ENCODE results near the gene OR6C68. TPM values are rescaled to one million over a fixed set of nuclear protein-coding genes. Genes with fewer than 3 reads are reported as not detected.

The OR6C68 gene
- polyA plus RNA-seq, 2 of the 4 experiments (the other 2 are of a cell fraction) = not detected

DNA sequence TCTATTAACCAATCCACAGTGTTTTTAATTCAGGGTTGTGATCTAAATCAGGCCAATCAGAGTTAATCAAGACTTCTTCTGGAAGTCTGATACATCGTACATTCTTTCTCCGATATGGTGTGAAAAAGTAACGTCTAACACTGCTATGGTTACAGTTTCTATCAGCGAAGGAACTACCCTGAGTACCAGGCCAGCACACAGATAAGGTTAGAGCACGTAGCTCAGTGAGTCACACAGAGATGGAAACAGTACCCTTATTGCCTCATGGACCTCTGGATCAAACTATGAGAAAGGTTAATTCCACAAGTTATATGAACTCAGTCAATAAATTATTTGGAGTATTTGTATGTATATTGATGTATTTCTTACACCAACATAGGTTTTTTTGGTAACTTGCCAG lies 3.3 kb downstream of the OR6C68 start:
- ChIA-PET POLR2A (no interaction called here), CTCF (no interaction called here)
- TF ChIP-seq, protein P1, sequence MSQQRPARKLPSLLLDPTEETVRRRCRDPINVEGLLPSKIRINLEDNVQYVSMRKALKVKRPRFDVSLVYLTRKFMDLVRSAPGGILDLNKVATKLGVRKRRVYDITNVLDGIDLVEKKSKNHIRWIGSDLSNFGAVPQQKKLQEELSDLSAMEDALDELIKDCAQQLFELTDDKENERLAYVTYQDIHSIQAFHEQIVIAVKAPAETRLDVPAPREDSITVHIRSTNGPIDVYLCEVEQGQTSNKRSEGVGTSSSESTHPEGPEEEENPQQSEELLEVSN (IDR thresholded peaks at IDR 0.05; ENCODE audit: borderline replicate concordance, low read depth) = no peak
- TF ChIP-seq MYC (IDR thresholded peaks at IDR 0.05; ENCODE audit: borderline replicate concordance, low read length) (no peak), MAZ (IDR thresholded peaks at IDR 0.05; ENCODE audit: borderline replicate concordance, low read depth, low read length) (no peak), NFE2L2 (conservative IDR thresholded peaks at IDR 0.05; ENCODE audit: low read length) (no peak), CEBPB (IDR thresholded peaks at IDR 0.05) (no peak), RCOR1 (IDR thresholded peaks at IDR 0.05; ENCODE audit: low read depth, low read length) (no peak)
- 36% methylated on average over 5 of the region's 5 CpGs for WGBS (ENCODE audit: missing lambda C conversion rate)
- Histone ChIP-seq H3K27ac (no peak overlapping the region), H3K4me3 (no peak overlapping the region), H3K4me2 (no peak overlapping the region), H3K4me1 (no peaks in the 10 kb centered on the region), H3K9me3 (no peaks in the 10 kb centered on the region)
- FAIRE-seq = no peak
- no peak for DNase-seq (ENCODE audit: low read depth in 1 of 2, low spot score in 1 of 2)
- ATAC-seq = no peak

DNA sequence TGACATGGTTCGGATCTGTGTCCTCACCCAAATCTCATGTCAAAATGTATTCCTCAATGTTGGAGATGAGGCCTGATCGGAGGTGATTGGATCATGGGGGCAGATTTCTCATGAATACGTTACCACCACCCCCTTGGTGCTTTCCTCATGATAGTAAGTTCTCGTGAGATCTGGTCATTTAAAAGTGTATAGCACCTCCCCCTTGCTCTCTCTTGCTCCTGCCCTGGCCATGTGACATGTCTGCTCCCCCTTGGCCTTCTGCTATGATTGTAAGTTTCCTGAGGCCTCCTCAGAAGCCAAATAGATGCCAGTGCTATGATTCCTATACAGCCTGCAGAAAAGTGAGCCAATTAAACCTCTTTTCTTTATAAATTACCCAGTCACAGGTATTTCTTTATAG lies 7.1 kb downstream of the OR6C68 start:
- FAIRE-seq = no peak
- no peak overlapping the region for H3K27ac ChIP-seq
- CTCF ChIA-PET = no interaction called here

DNA sequence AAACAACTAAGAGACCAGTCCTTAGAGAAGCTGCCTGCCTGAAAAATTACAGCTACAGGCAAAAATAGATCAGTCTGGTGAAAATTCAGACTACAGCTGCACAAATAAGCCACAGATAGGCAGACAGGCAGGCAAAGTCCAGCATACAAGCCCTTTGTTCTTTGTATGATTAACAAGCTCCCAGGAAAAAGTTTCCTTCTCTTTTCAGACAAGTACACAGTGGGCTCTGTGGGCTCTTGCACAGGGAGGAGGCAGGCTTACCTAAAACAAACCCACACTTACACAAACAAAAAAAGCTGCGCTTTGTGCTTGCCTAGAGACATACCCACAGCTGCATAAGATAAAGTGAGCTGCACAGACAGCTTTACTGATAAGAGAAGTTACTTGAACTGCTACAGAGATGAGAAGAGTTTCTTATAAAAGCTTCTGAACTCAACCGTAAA lies 7.7 kb downstream of the OR6C68 start:
- ATAC-seq (no peak), DNase-seq (ENCODE audit: low read depth in 1 of 2, low spot score in 1 of 2) (no peak), FAIRE-seq (no peak)
- no peaks in the 10 kb centered on the region for H3K9me3 ChIP-seq
- H3K27ac ChIP-seq = no peak overlapping the region
- ChIA-PET POLR2A (no interaction called here), CTCF (no interaction called here)
- H3K4me1 ChIP-seq = no peaks in the 10 kb centered on the region
- 15% methylated on average over 2 of the region's 2 CpGs for WGBS (ENCODE audit: missing lambda C conversion rate)
- H3K4me2 ChIP-seq = no peak overlapping the region
- H3K4me3 ChIP-seq = no peak overlapping the region
- TF ChIP-seq EHF (CRISPR knock-in tag; IDR thresholded peaks at IDR 0.05) = no peak
- TF ChIP-seq PHF8 (IDR thresholded peaks at IDR 0.05; ENCODE audit: borderline replicate concordance, low read depth) = no peak
- no peak for TF ChIP-seq CHD2 (IDR thresholded peaks at IDR 0.05; ENCODE audit: low read length, partially characterized antibody)
- no peak for TF ChIP-seq CEBPB (IDR thresholded peaks at IDR 0.05)

More for the DNA sequence above, 7.1 kb downstream of the OR6C68 start:
- no peak for DNase-seq (ENCODE audit: low read depth in 1 of 2, low spot score in 1 of 2)
- Histone ChIP-seq H3K4me2 (no peak overlapping the region), H3K9me3 (no peaks in the 10 kb centered on the region), H3K4me3 (no peak overlapping the region), H3K4me1 (no peaks in the 10 kb centered on the region)
- no peak for ATAC-seq
- WGBS (ENCODE audit: missing lambda C conversion rate) = 40% methylated on average over 4 of the region's 4 CpGs
- POLR2A ChIA-PET = no interaction called here
- TF ChIP-seq, protein P2, sequence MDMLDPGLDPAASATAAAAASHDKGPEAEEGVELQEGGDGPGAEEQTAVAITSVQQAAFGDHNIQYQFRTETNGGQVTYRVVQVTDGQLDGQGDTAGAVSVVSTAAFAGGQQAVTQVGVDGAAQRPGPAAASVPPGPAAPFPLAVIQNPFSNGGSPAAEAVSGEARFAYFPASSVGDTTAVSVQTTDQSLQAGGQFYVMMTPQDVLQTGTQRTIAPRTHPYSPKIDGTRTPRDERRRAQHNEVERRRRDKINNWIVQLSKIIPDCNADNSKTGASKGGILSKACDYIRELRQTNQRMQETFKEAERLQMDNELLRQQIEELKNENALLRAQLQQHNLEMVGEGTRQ (IDR thresholded peaks at IDR 0.05) = no peak
- TF ChIP-seq BHLHE40 (IDR thresholded peaks at IDR 0.05; ENCODE audit: low read depth, low read length) (no peak), SREBF2 (IDR thresholded peaks at IDR 0.05) (no peak), HOXB13 (CRISPR knock-in tag; IDR thresholded peaks at IDR 0.05; ENCODE audit: low read depth) (no peak), RARB (CRISPR knock-in tag; IDR thresholded peaks at IDR 0.05) (no peak), RCOR1 (IDR thresholded peaks at IDR 0.05; ENCODE audit: low read depth, low read length) (no peak), MAZ (IDR thresholded peaks at IDR 0.05; ENCODE audit: borderline replicate concordance, low read depth, low read length) (no peak), FOXS1 (CRISPR knock-in tag; IDR thresholded peaks at IDR 0.05) (no peak), ZFP36 (IDR thresholded peaks at IDR 0.05; ENCODE audit: borderline replicate concordance, partially characterized antibody) (no peak)
- TF ChIP-seq, protein P3, sequence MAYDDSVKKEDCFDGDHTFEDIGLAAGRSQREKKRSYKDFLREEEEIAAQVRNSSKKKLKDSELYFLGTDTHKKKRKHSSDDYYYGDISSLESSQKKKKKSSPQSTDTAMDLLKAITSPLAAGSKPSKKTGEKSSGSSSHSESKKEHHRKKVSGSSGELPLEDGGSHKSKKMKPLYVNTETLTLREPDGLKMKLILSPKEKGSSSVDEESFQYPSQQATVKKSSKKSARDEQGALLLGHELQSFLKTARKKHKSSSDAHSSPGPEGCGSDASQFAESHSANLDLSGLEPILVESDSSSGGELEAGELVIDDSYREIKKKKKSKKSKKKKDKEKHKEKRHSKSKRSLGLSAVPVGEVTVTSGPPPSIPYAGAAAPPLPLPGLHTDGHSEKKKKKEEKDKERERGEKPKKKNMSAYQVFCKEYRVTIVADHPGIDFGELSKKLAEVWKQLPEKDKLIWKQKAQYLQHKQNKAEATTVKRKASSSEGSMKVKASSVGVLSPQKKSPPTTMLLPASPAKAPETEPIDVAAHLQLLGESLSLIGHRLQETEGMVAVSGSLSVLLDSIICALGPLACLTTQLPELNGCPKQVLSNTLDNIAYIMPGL (CRISPR knock-in tag; IDR thresholded peaks at IDR 0.05; ENCODE audit: borderline replicate concordance) = no peak

DNA sequence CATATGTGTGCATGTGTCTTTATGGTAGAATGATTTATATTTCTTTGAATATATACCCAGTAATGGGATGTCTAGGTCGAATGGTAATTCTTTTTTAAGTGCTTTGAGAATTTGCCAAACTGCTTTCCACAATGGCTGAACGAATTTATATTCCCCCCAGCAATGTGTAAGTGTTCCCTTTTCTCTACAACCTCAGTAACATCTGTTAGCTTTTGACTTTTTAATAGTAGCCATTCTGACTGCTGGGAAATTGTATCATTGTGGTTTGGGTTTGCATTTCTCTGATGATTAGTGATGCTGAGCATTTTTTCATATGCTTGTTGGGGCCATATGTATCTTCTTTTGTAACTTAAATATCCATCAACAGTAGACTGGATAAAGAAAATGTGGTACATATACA lies 9.4 kb downstream of the OR6C68 start:
- H3K4me3 ChIP-seq = no peak overlapping the region
- H3K9me3 ChIP-seq = no peaks in the 10 kb centered on the region
- ChIA-PET CTCF (no interaction called here), POLR2A (no interaction called here)
- TF ChIP-seq, protein P3 (CRISPR knock-in tag; IDR thresholded peaks at IDR 0.05; ENCODE audit: borderline replicate concordance) = no peak
- no peak for TF ChIP-seq SREBF2 (IDR thresholded peaks at IDR 0.05)
- no peak for TF ChIP-seq MAZ (IDR thresholded peaks at IDR 0.05; ENCODE audit: borderline replicate concordance, low read depth, low read length)
- TF ChIP-seq JUN (IDR thresholded peaks at IDR 0.05) = no peak
- TF ChIP-seq, protein P4, sequence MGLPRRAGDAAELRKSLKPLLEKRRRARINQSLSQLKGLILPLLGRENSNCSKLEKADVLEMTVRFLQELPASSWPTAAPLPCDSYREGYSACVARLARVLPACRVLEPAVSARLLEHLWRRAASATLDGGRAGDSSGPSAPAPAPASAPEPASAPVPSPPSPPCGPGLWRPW (IDR thresholded peaks at IDR 0.05) = no peak
- no peak for TF ChIP-seq RARB (CRISPR knock-in tag; IDR thresholded peaks at IDR 0.05)
- DNase-seq (ENCODE audit: low read depth in 1 of 2, low spot score in 1 of 2) = no peak
- no peaks in the 10 kb centered on the region for H3K4me1 ChIP-seq
- ATAC-seq = no peak
- H3K4me2 ChIP-seq = no peak overlapping the region
- no peak overlapping the region for H3K27ac ChIP-seq
- 2% methylated on average over 2 of the region's 2 CpGs for WGBS (ENCODE audit: missing lambda C conversion rate)
- FAIRE-seq = no peak
